ENCODE results near the gene TIGD4.

TIGD4 gene

DNA sequence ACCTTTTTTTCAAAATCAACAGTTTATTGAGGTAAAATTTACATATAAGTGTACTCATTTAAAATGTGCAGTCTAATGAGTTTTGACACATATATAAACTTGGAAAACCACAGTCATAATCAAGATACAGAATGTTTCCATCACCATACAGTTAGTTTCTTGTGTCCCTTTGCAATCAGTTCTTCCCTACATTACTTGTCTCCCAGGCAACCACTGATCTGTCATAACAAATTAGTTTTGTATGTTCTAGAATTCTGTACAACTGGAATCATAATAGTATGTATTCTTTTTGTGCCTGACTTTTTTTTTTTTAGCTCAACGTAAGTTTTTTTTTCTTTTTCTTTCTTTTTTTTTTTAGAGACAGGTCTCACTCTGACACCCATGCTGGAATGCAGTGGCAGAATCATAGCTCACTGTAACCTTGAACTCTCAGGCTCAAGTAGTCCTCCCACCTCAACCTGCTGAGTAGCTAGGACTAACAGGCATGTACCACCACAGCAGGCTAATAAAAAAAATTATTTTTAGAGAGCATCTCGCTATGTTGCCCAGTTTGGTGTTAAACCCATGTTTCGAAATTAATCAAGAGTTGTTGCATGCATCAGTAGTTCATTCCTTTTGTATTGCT, 27.1 kb upstream of the TIGD4 start:
- H4K20me1 ChIP-seq (ENCODE audit: control insufficient read depth, insufficient read depth, low read depth, low read length): no peaks in the 10 kb centered on the region
- no peaks in the 10 kb centered on the region for H3K36me3 ChIP-seq (ENCODE audit: control insufficient read depth, low read length)
- no peak overlapping the region for H3K4me3 ChIP-seq (ENCODE audit: low read length)
- H3K9me3 ChIP-seq (ENCODE audit: control insufficient read depth, insufficient read depth, low read length): no peaks in the 10 kb centered on the region
- H3K27me3 ChIP-seq (ENCODE audit: control insufficient read depth, low read length): no peaks in the 10 kb centered on the region
- TF ChIP-seq, protein P1, sequence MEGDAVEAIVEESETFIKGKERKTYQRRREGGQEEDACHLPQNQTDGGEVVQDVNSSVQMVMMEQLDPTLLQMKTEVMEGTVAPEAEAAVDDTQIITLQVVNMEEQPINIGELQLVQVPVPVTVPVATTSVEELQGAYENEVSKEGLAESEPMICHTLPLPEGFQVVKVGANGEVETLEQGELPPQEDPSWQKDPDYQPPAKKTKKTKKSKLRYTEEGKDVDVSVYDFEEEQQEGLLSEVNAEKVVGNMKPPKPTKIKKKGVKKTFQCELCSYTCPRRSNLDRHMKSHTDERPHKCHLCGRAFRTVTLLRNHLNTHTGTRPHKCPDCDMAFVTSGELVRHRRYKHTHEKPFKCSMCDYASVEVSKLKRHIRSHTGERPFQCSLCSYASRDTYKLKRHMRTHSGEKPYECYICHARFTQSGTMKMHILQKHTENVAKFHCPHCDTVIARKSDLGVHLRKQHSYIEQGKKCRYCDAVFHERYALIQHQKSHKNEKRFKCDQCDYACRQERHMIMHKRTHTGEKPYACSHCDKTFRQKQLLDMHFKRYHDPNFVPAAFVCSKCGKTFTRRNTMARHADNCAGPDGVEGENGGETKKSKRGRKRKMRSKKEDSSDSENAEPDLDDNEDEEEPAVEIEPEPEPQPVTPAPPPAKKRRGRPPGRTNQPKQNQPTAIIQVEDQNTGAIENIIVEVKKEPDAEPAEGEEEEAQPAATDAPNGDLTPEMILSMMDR (IDR thresholded peaks at IDR 0.05; ENCODE audit: low read depth, low read length, poor library complexity, severe bottlenecking): no peak
- TF ChIP-seq EZH2phosphoT487 (IDR thresholded peaks at IDR 0.05; ENCODE audit: borderline replicate concordance, low read length): no peak
- H3K4me2 ChIP-seq (ENCODE audit: low read length): no peak overlapping the region
- H3K9me2 ChIP-seq (replicated peaks; ENCODE audit: control insufficient read depth, low read length): no peaks in the 10 kb centered on the region
- peaks cover 19% of the 10 kb centered on the region for H3K4me1 ChIP-seq (ENCODE audit: control insufficient read depth, low read length)
- no peak overlapping the region for H3K27ac ChIP-seq (ENCODE audit: low read depth, low read length)
- H3F3A ChIP-seq (ENCODE audit: control insufficient read depth, insufficient read depth): no peaks in the 10 kb centered on the region
- peaks cover 8% of the 10 kb centered on the region for H3K79me2 ChIP-seq (ENCODE audit: control insufficient read depth, low read length)

DNA sequence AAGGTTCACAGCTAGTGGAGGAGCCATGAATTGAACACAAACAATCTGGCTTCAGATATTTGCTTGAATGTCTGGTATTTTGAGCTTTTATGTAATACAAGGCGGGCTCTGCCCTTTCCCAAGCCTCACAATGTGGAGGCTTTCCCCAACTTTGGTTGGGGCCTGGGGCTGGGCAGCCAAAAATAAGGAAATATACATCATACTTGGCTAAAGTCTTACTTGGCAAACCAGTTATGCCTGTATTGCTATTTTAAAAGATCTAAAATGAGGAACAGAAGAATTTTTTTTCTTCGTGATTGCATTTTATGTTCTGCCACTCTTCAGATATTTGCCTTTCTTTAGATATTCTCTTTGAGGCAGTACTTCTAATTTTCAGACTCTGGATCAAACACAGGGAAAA, 26.3 kb upstream of the TIGD4 start:
- no peaks in the 10 kb centered on the region for H3K9me3 ChIP-seq (ENCODE audit: control insufficient read depth, insufficient read depth, low read length)
- H3K27me3 ChIP-seq (ENCODE audit: control insufficient read depth, low read length): no peaks in the 10 kb centered on the region
- peaks cover 8% of the 10 kb centered on the region for H3K79me2 ChIP-seq (ENCODE audit: control insufficient read depth, low read length)
- no peak overlapping the region for H3K27ac ChIP-seq (ENCODE audit: low read depth, low read length)
- H3K4me2 ChIP-seq (ENCODE audit: low read length): no peak overlapping the region
- no peak overlapping the region for H3K4me3 ChIP-seq (ENCODE audit: low read length)
- no peaks in the 10 kb centered on the region for H3F3A ChIP-seq (ENCODE audit: control insufficient read depth, insufficient read depth)
- H4K20me1 ChIP-seq (ENCODE audit: control insufficient read depth, insufficient read depth, low read depth, low read length): no peaks in the 10 kb centered on the region
- H3K9me2 ChIP-seq (replicated peaks; ENCODE audit: control insufficient read depth, low read length): no peaks in the 10 kb centered on the region
- TF ChIP-seq, protein P1 (IDR thresholded peaks at IDR 0.05; ENCODE audit: low read depth, low read length, poor library complexity, severe bottlenecking): no peak
- no peak for TF ChIP-seq EZH2phosphoT487 (IDR thresholded peaks at IDR 0.05; ENCODE audit: borderline replicate concordance, low read length)
- no peaks in the 10 kb centered on the region for H3K36me3 ChIP-seq (ENCODE audit: control insufficient read depth, low read length)
- peaks cover 19% of the 10 kb centered on the region for H3K4me1 ChIP-seq (ENCODE audit: control insufficient read depth, low read length)

DNA sequence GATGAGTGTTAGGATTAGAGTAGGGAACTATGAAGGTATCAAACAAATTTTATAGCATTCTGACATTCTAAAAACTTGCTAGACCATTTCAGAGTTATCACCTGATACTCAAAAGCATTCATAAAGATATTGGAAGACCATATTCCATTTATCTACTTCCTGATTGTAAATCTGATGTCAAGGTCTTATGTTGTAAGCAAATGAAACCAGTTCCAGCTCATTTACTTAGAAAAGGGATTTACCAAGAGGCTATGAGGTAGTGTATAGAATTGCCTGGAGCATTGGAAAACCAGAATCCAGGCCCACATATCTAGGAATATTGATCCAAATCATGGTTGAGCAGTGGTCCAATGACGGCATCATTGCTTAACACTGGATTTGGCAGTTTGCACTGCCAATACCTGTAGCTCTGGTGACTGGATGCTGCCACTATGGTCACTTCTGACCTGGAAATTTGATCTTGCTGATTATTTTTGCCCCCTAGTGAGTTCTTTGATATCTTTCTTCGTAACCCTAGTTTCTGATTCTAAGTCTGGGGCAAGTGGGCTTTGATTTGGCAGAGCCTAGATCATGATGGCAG, 25.6 kb upstream of the TIGD4 start:
- H3K9me3 ChIP-seq (ENCODE audit: control insufficient read depth, insufficient read depth, low read length): no peaks in the 10 kb centered on the region
- H3K27ac ChIP-seq (ENCODE audit: low read depth, low read length): no peak overlapping the region
- H3K36me3 ChIP-seq (ENCODE audit: control insufficient read depth, low read length): no peaks in the 10 kb centered on the region
- H3K4me1 ChIP-seq (ENCODE audit: control insufficient read depth, low read length): peaks cover 19% of the 10 kb centered on the region
- no peaks in the 10 kb centered on the region for H4K20me1 ChIP-seq (ENCODE audit: control insufficient read depth, insufficient read depth, low read depth, low read length)
- H3K4me3 ChIP-seq (ENCODE audit: low read length): no peak overlapping the region
- peaks cover 8% of the 10 kb centered on the region for H3K79me2 ChIP-seq (ENCODE audit: control insufficient read depth, low read length)
- H3K4me2 ChIP-seq (ENCODE audit: low read length): no peak overlapping the region
- no peaks in the 10 kb centered on the region for H3K27me3 ChIP-seq (ENCODE audit: control insufficient read depth, low read length)
- no peak for TF ChIP-seq EZH2phosphoT487 (IDR thresholded peaks at IDR 0.05; ENCODE audit: borderline replicate concordance, low read length)
- TF ChIP-seq, protein P1 (IDR thresholded peaks at IDR 0.05; ENCODE audit: low read depth, low read length, poor library complexity, severe bottlenecking): no peak
- H3K9me2 ChIP-seq (replicated peaks; ENCODE audit: control insufficient read depth, low read length): no peaks in the 10 kb centered on the region
- no peaks in the 10 kb centered on the region for H3F3A ChIP-seq (ENCODE audit: control insufficient read depth, insufficient read depth)
